Colonic mucosa (tissue), 4 donors: Measurements from ENCODE around the gene PDE1C. TPM values are rescaled to one million over a fixed set of nuclear protein-coding genes. Genes with fewer than 3 reads are reported as not detected.

Source experiments
- DNase-seq: peaks from one replicate; pipeline ENCODE4 v3.0.0-alpha.2; 2020
- H3K27ac ChIP-seq: fragments of 200-600 bp; one replicate; pipeline ENCODE4 v1.8.0; 2021
- H3K27me3 ChIP-seq: fragments of 200-600 bp; one replicate; pipeline ENCODE4 v1.8.0; 2021
- H3K36me3 ChIP-seq: fragments of 200-600 bp; one replicate; pipeline ENCODE4 v1.8.0; 2021
- H3K4me1 ChIP-seq: fragments of 200-600 bp; one replicate; pipeline ENCODE4 v1.8.0; 2021; ENCODE audit warnings: mild to moderate bottlenecking
- H3K4me3 ChIP-seq: fragments of 200-600 bp; one replicate; pipeline ENCODE4 v1.8.0; 2021
- H3K9ac ChIP-seq, 2 donors: one replicate each; pipeline ENCODE4 v1.7.0; 2013; ENCODE audit warnings: control low read depth in 2 of 2, low read depth in 2 of 2, low read length in 2 of 2
- H3K9me3 ChIP-seq: fragments of 200-600 bp; one replicate; pipeline ENCODE4 v1.8.0; 2021
- intact Hi-C: fragments of 100-400 bp; cut with DNase I; formaldehyde crosslinking; loops from one replicate; pipeline ENCODE4 v1.14.1; 2022
- total RNA-seq, 2 donors: library from RNA; stranded (reverse); fragmentation: NEBNext Ultra II Directional in 1 of 2; extraction: Animal tissue kit (Norgen Biotek cat#: 25700) in 1 of 2; gene quantifications; one replicate each; pipeline ENCODE4 v1.2.1, GENCODE V29; 2021
- TF ChIP-seq, protein P1 (sequence below): fragments of 200-600 bp; IDR thresholded peaks from one replicate; pipeline ENCODE4 v1.8.0; 2022; ENCODE audit warnings: antibody characterized with exemption, mild to moderate bottlenecking
- donor health status: healthy.
- donor health status: DM: no; HTN: no; CAD: no.
- donor health status: DM: no; HTN: no; CAD: no.

PDE1C gene
- total RNA-seq, 2 donors from 2014 or later = 1.2 to 2.7 TPM

GRCh38 chr7:32075612-32076011, 5.4 kb upstream of the PDE1C start:
- H3K4me3 ChIP-seq = no peak overlapping the region
- no peak overlapping the region for H3K27ac ChIP-seq
- no peak for DNase-seq
- intact Hi-C loops = no loop called here
- TF ChIP-seq, protein P1, sequence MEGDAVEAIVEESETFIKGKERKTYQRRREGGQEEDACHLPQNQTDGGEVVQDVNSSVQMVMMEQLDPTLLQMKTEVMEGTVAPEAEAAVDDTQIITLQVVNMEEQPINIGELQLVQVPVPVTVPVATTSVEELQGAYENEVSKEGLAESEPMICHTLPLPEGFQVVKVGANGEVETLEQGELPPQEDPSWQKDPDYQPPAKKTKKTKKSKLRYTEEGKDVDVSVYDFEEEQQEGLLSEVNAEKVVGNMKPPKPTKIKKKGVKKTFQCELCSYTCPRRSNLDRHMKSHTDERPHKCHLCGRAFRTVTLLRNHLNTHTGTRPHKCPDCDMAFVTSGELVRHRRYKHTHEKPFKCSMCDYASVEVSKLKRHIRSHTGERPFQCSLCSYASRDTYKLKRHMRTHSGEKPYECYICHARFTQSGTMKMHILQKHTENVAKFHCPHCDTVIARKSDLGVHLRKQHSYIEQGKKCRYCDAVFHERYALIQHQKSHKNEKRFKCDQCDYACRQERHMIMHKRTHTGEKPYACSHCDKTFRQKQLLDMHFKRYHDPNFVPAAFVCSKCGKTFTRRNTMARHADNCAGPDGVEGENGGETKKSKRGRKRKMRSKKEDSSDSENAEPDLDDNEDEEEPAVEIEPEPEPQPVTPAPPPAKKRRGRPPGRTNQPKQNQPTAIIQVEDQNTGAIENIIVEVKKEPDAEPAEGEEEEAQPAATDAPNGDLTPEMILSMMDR = no peak
- no peaks in the 10 kb centered on the region for H3K9me3 ChIP-seq
- peaks cover 6% of the 10 kb centered on the region for H3K27me3 ChIP-seq
- H3K36me3 ChIP-seq = no peaks in the 10 kb centered on the region
- H3K4me1 ChIP-seq = no peaks in the 10 kb centered on the region
- no peak overlapping the region for H3K9ac ChIP-seq

DNA sequence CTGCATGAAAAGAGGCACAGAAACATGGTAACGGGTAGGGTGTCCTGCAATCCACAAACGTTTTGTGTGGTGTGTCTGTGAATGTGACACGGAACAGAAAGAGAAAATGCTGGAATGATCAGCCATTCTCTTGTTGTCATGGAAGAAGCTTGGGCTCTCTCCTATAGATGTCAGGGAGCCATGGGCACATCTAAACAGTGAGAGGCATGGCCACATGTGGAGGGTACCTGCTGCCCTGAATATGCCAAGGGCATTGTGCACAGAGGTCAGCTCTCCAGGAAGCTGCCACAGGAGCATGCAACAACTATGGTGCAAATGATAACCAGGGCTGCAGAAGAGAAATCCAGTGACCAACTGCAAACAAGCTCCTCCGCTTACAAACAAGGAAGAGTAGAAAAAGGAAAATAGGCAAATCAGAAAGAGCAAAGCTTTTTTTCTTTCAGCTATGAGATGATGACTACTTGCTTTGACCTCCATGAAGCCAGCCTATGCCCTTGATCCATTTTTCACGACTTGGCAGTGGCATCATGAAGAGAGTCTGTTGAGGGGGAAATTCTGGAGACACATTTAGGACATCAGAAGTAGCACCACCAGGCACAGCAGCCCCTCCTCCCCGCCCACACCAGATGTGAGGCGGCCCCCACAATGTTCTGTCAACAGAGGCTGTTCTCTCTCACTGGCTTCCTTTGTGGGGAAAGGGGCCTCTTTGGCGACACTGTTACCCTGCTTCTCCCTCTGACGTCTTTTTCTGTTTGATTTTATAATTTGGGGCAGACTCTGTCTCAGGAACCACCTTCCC, 4.8 kb upstream of the PDE1C start:
- Histone ChIP-seq H3K4me1 (no peaks in the 10 kb centered on the region), H3K36me3 (no peaks in the 10 kb centered on the region), H3K9me3 (no peaks in the 10 kb centered on the region), H3K4me3 (no peak overlapping the region), H3K27me3 (peaks cover 11% of the 10 kb centered on the region), H3K9ac (no peak overlapping the region), H3K27ac (no peak overlapping the region)
- TF ChIP-seq, protein P1 = no peak
- intact Hi-C loops = no loop called here
- no peak for DNase-seq

DNA sequence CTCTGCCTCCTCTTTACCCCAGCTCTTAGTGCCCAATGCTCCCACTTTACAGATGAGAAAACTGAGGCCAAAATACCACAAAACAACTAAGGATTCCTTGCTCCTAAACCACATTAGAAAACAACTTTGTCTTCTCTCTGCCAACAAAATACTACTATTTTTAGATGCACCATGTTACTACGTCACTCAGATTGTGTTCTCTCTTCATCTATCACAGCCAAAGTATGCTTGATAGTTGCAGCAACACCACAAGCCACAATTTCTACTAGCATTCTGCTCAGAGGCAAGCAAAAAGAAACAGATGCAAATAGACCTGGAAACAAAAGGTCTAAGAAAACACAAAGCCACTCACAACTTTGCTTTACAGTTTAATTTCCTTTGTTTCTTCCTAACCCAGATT, 3.3 kb upstream of the PDE1C start:
- no peak overlapping the region for H3K27ac ChIP-seq
- H3K9me3 ChIP-seq = no peaks in the 10 kb centered on the region
- no peaks in the 10 kb centered on the region for H3K4me1 ChIP-seq
- DNase-seq = no peak
- no peak overlapping the region for H3K9ac ChIP-seq
- intact Hi-C loops = no loop called here
- TF ChIP-seq, protein P1 = no peak
- no peaks in the 10 kb centered on the region for H3K36me3 ChIP-seq
- peaks cover 20% of the 10 kb centered on the region for H3K27me3 ChIP-seq
- H3K4me3 ChIP-seq = no peak overlapping the region

DNA sequence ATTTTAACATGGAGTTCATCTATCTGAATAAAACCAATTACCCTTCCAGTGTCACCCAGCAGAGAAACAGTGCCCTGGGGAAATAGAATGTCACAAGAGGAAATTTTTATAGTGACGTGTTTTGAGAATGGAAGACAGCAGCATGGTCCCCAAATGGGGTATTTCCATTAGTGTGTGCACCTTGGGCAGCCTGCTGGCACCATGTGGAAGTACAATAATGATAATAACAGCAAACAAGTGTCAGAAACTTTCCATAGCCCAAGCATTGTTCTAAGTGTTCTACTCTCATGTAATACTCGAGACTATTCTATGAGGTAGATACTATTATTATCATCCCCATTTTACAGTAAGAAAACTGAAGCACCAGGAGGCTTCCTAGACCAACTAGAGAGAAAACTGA, 2.2 kb upstream of the PDE1C start:
- Histone ChIP-seq H3K36me3 (no peaks in the 10 kb centered on the region), H3K9me3 (no peaks in the 10 kb centered on the region), H3K9ac (no peak overlapping the region), H3K4me1 (no peaks in the 10 kb centered on the region), H3K4me3 (no peak overlapping the region), H3K27me3 (peaks cover 20% of the 10 kb centered on the region), H3K27ac (no peak overlapping the region)
- no peak for DNase-seq
- TF ChIP-seq, protein P1 = no peak
- intact Hi-C loops = no loop called here

GRCh38 chr7:32071466-32072091, 1.4 kb upstream of the PDE1C start:
- intact Hi-C loops = no loop called here
- Histone ChIP-seq H3K27ac (no peak overlapping the region), H3K9me3 (no peaks in the 10 kb centered on the region), H3K36me3 (no peaks in the 10 kb centered on the region), H3K27me3 (peaks cover 20% of the 10 kb centered on the region), H3K9ac (no peak overlapping the region), H3K4me1 (no peaks in the 10 kb centered on the region), H3K4me3 (peak overlapping the region; percentile 30)
- TF ChIP-seq, protein P1 = no peak
- DNase-seq = no peak
